AG04450 (cell line): ENCODE data around the gene VSTM4. TPM values are rescaled to one million over a fixed set of nuclear protein-coding genes. Genes with fewer than 3 reads are reported as not detected.

ENCODE experiments used
- CTCF ChIA-PET: fragments of 300-600, 350-600 bp; formaldehyde crosslinking; extraction: SDS; loops from one replicate; lab custom pipeline; 2022; ENCODE audit warnings: antibody characterized with exemption, inconsistent platforms; lab: Charles Lee
- POLR2A ChIA-PET: fragments of 350-600 bp; formaldehyde crosslinking; extraction: SDS; loops from one replicate; lab custom pipeline; 2021; ENCODE audit warnings: antibody characterized with exemption, inconsistent platforms; lab: Yijun Ruan, JAX
- DNase-seq: peaks from one replicate; pipeline ENCODE4 v3.0.0-alpha.2; 2011; ENCODE audit warnings: low read depth, low spot score
- H3K27ac ChIP-seq: one replicate; pipeline ENCODE4 v1.5.1; 2012; ENCODE audit warnings: low read depth, low read length, control low read depth
- H3K27me3 ChIP-seq: one replicate; pipeline ENCODE4 v1.6.0; 2012; ENCODE audit warnings: low read length; ENCODE audit not compliant: control insufficient read depth, insufficient read depth
- H3K4me3 ChIP-seq: 2 replicates; pipeline ENCODE4 v1.5.1; 2011; ENCODE audit warnings: mild to moderate bottlenecking, low read depth, low read length, control low read depth
- H3K9me3 ChIP-seq: 2 replicates; pipeline ENCODE4 v1.5.1; 2012; ENCODE audit warnings: low read length; ENCODE audit not compliant: control insufficient read depth, insufficient read depth
- polyA plus RNA-seq: library from polyadenylated mRNA; depleted of rRNA; stranded (reverse); fragments of >200 nt; gene quantifications from 2 replicates; pipeline ENCODE4 v1.2.3, GENCODE V29; 2011
- TF ChIP-seq, protein P1 (sequence below): IDR thresholded peaks from 2 replicates; pipeline ENCODE4 v1.5.1; 2011; ENCODE audit warnings: low read depth, low read length, control low read depth, inconsistent platforms

The VSTM4 gene
- polyA plus RNA-seq, 1 experiment, result 3.6 TPM

DNA sequence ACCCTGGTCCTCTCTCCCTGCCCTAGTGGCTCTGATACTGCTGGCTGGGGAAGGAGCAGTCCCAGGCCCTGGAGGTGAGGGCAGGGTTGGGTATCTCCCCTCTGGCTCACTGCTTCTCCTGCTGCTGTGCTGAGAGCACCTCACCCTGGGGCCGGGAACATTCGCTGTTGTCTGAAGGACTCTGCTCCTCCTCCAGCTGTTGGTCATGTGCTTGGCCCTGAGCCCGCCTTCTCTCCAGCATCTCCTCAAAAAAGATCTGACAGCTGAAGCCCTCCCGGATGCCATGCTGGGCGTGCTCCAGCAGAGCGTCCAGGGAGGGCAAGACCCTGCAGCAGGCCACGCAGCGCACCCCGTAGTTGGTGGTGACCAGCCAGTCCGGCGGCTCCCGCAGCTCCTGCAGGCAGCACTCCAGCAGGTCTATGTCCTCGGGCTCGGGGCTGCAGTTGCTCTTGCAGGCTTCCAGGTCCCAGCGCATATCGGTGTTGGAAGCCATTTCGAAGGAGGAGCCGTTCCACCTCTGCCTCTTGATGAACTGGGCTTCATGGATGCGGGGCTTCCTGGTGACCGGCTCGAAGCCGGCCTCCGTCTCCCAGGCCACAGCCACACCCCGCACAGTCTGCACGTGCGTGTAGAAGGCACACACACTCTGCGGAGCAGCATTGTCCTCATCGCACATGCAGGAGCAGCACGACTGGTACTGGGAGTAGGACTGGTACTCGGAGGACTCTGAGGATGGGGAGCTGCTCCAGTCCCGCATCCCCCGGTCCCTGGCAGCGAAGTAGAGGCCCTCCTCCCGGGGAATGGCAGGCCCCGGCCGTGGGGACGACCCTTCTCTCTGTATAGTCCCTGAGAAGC, 16.4 kb upstream of the VSTM4 start:
- H3K27me3 ChIP-seq, result peaks cover 34% of the 10 kb centered on the region
- ChIA-PET POLR2A (no interaction called here), CTCF (no interaction called here)
- no peak overlapping the region for H3K4me3 ChIP-seq
- no peak for DNase-seq
- TF ChIP-seq, protein P1, sequence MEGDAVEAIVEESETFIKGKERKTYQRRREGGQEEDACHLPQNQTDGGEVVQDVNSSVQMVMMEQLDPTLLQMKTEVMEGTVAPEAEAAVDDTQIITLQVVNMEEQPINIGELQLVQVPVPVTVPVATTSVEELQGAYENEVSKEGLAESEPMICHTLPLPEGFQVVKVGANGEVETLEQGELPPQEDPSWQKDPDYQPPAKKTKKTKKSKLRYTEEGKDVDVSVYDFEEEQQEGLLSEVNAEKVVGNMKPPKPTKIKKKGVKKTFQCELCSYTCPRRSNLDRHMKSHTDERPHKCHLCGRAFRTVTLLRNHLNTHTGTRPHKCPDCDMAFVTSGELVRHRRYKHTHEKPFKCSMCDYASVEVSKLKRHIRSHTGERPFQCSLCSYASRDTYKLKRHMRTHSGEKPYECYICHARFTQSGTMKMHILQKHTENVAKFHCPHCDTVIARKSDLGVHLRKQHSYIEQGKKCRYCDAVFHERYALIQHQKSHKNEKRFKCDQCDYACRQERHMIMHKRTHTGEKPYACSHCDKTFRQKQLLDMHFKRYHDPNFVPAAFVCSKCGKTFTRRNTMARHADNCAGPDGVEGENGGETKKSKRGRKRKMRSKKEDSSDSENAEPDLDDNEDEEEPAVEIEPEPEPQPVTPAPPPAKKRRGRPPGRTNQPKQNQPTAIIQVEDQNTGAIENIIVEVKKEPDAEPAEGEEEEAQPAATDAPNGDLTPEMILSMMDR, result no peak
- peaks cover 5% of the 10 kb centered on the region; the same call in 1 of the 2 replicates for H3K9me3 ChIP-seq
- no peak overlapping the region for H3K27ac ChIP-seq

DNA sequence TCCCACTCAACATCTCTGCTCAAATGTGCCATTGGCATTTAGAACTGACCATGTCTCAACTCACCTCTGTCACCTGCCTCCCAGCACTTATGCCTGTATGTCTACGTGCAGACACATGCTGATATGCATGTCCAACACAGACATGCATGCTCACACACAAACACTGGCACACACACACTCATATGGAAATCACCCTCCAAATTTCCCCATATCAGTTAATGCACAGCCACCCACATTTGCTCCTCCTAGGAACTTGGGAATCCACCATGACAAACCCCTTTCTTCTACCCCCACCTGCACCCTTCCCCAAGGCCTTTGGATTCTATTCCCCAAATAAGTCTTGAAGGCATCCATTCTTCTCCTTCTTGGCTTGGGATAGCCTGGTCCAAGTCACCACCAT, 14.1 kb upstream of the VSTM4 start:
- Histone ChIP-seq H3K4me3 (no peak overlapping the region), H3K27ac (no peak overlapping the region), H3K27me3 (peaks cover 34% of the 10 kb centered on the region), H3K9me3 (peaks cover 5% of the 10 kb centered on the region; the same call in 1 of the 2 replicates)
- CTCF ChIA-PET, result interaction anchor here (1.1 kb wide), 1 partner anchor 35 kb away, joined by 3 read pairs; no protein-coding TSS in a partner anchor
- POLR2A ChIA-PET, result no interaction called here
- TF ChIP-seq, protein P1, result no peak
- no peak for DNase-seq

DNA sequence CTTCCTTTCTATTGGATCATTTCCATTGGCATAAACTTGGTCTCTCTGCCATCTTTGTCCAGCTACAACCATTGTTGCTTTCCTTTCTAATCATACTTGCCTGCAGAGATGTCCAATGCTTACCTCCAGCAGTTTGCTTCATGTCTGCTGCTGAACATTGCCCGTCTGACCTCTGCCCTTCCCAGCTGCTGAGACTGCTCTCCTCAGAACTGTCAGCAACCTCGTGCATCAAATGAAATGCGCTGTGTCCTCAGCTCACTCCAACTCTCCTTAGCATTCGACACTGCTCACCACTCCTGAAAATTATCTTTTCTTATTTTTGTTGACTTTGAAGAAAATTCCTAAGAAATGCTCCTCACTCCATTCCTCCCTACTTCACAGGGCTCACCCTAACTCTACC, 13.5 kb upstream of the VSTM4 start:
- POLR2A ChIA-PET, result no interaction called here
- TF ChIP-seq, protein P1, result no peak
- Histone ChIP-seq H3K9me3 (peaks cover 5% of the 10 kb centered on the region; the same call in 1 of the 2 replicates), H3K27ac (no peak overlapping the region), H3K27me3 (peaks cover 35% of the 10 kb centered on the region), H3K4me3 (no peak overlapping the region)
- no peak for DNase-seq
- CTCF ChIA-PET, result no interaction called here

DNA sequence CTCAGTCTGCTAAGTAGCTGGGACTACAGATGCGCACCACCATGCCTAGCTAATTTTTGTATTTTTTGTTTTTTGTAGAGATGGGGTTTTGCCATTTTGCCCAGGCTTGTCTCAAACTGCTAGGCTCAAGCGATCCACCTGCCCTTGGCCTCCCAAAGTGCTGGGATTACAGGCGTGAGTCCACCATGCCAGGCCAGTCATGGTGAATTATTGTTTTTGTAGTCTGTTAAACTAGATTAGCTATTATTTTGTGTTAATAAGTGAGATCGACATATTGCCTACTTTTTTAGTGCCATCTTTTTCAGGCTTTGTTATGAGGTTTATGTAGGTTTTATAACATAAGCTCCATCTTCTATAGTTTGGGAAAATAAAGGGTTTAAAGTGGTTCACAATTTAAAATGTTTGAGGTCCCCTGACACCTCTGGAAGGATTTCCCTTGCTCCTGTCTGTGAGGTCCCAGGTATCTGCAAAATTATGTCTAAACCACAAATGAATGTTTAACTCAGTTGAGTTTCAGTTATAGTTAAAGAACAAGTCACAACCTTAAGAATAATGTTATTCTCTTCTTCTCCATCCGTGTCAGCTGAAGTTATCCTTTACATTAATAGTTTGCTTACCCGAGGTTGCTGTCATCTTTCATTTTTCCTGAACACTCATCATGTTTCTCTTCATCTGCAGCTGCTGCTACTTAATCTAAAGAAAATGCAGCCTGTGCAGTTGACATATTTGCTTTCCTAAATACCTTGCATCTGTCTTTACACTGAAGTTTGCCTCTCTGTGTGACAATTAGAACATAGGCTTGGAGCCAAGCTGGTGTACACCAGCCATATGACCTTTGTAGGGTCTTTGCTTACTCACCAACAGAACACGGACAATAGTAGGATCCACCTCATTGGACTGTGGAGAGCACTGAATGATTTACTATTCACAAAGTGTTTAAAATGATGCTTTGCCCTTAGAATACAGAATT, 8.9 kb upstream of the VSTM4 start:
- H3K27ac ChIP-seq, result no peak overlapping the region
- TF ChIP-seq, protein P1, result no peak
- POLR2A ChIA-PET, result no interaction called here
- no peaks in the 10 kb centered on the region for H3K9me3 ChIP-seq
- peaks cover 9% of the 10 kb centered on the region for H3K27me3 ChIP-seq
- no peak for DNase-seq
- CTCF ChIA-PET, result interaction anchor here (1.2 kb wide), 1 partner anchor 37 kb away, joined by 5 read pairs; no protein-coding TSS in a partner anchor
- no peak overlapping the region for H3K4me3 ChIP-seq
